Pons (tissue), 1 donor: ENCODE measurements around the gene GCNT2.
"Not testable (repeated sequence)": the region's sequence is repeated elsewhere in the genome, so short reads cannot be mapped to it uniquely, and the experiment has no call there.

Experiments
- DNase-seq: peaks from one replicate; pipeline ENCODE4 v3.0.0-alpha.2; 2016; ENCODE audit warnings: low spot score

Gene GCNT2

GRCh38 chr6:10580570-10580969, 59.4 kb downstream of the GCNT2 start:
- DNase-seq: no peak

GRCh38 chr6:10581402-10581801, 60.3 kb downstream of the GCNT2 start:
- not testable (repeated sequence) for DNase-seq

- no peak for DNase-seq
Measured at GRCh38 chr6:10582774-10583508, 61.8 kb downstream of the GCNT2 start.

GRCh38 chr6:10583509-10583901, 62.4 kb downstream of the GCNT2 start:
- no peak for DNase-seq

GRCh38 chr6:10584607-10585006, 63.5 kb downstream of the GCNT2 start:
- no peak for DNase-seq

GRCh38 chr6:10585209-10585845, 64.2 kb downstream of the GCNT2 start:
- no peak for DNase-seq

GRCh38 chr6:10586302-10586701, 65.2 kb downstream of the GCNT2 start:
- DNase-seq: no peak

GRCh38 chr6:10587656-10588406, 66.7 kb downstream of the GCNT2 start:
- DNase-seq: no peak

GRCh38 chr6:10588562-10589428, 67.6 kb downstream of the GCNT2 start:
- no peak for DNase-seq

- DNase-seq: no peak
Measured at GRCh38 chr6:10589429-10589727, 68.2 kb downstream of the GCNT2 start.

GRCh38 chr6:10589983-10590382, 68.8 kb downstream of the GCNT2 start:
- DNase-seq: no peak

- DNase-seq: no peak
Measured at GRCh38 chr6:10591422-10592160, 70.4 kb downstream of the GCNT2 start.

GRCh38 chr6:10595731-10596664, 74.8 kb downstream of the GCNT2 start:
- no peak for DNase-seq

GRCh38 chr6:10597499-10598001, 76.4 kb downstream of the GCNT2 start:
- DNase-seq: no peak

- no peak for DNase-seq
Measured at GRCh38 chr6:10598084-10598960, 77.2 kb downstream of the GCNT2 start.

GRCh38 chr6:10599046-10599445, 77.9 kb downstream of the GCNT2 start:
- no peak for DNase-seq

- DNase-seq: not testable (repeated sequence)
Measured at GRCh38 chr6:10600681-10601080, 79.5 kb downstream of the GCNT2 start.

GRCh38 chr6:10603219-10603618, 82.1 kb downstream of the GCNT2 start:
- DNase-seq: no peak

- no peak for DNase-seq
Measured at GRCh38 chr6:10609038-10609437, 87.9 kb downstream of the GCNT2 start.
